Loucy (cell line): Measurements from ENCODE around the gene ENTPD6.

ENCODE experiments used
- CTCF ChIP-seq: fragments of 200-600 bp; sonication (generic); conservative IDR thresholded peaks from 2 replicates; pipeline ENCODE4 v1.5.1; 2014; ENCODE audit warnings: mild to moderate bottlenecking, antibody characterized with exemption, low read length
- EZH2phosphoT487 ChIP-seq: fragments of 200-600 bp; IDR thresholded peaks from 2 replicates; pipeline ENCODE4 v1.6.1; 2018; ENCODE audit warnings: antibody characterized with exemption, mild to moderate bottlenecking, moderate library complexity, borderline replicate concordance

GRCh38 chr20:25188218-25188617 lies 7.3 kb upstream of the ENTPD6 start:
- TF ChIP-seq CTCF (no peak), EZH2phosphoT487 (no peak)
